RWPE2 (cell line): ENCODE results near the gene TMEM132D.

ENCODE experiments used
- ATAC-seq: fragments of 200-7000 bp; cut with Tn5 transposase; 3 replicates; pipeline ENCODE4 v1.9.1; 2021; ENCODE audit warnings: low read depth
- DNase-seq: peaks from one replicate; pipeline ENCODE4 v3.0.0-alpha.2; 2020; ENCODE audit warnings: low spot score
- H3K27ac ChIP-seq: fragments of 450-650 bp; 2 replicates; pipeline ENCODE4 v1.5.1; 2017; ENCODE audit warnings: mild to moderate bottlenecking; ENCODE audit not compliant: poor library complexity, severe bottlenecking
- H3K27me3 ChIP-seq: fragments of 250-450 bp; sonication (Bioruptor Pico); 2 replicates; pipeline ENCODE4 v1.5.1; 2021; ENCODE audit warnings: mild to moderate bottlenecking, moderate library complexity; ENCODE audit not compliant: insufficient read depth, poor library complexity, severe bottlenecking
- H3K36me3 ChIP-seq: fragments of 250-450 bp; sonication (Bioruptor Pico); 2 replicates; pipeline ENCODE4 v1.5.1; 2020; ENCODE audit warnings: low read depth, mild to moderate bottlenecking, moderate library complexity
- H3K4me1 ChIP-seq: fragments of 250-450 bp; sonication (Bioruptor Pico); 2 replicates; pipeline ENCODE4 v1.5.1; 2021; ENCODE audit warnings: mild to moderate bottlenecking, moderate library complexity; ENCODE audit not compliant: insufficient read depth, poor library complexity, severe bottlenecking
- H3K4me3 ChIP-seq: fragments of 250-450 bp; sonication (Bioruptor Pico); 2 replicates; pipeline ENCODE4 v1.5.1; 2021; ENCODE audit warnings: mild to moderate bottlenecking, moderate library complexity; ENCODE audit not compliant: severe bottlenecking
- H3K9me3 ChIP-seq: fragments of 250-450 bp; sonication (Bioruptor Pico); 2 replicates; pipeline ENCODE4 v1.5.1; 2021; ENCODE audit warnings: mild to moderate bottlenecking, moderate library complexity; ENCODE audit not compliant: severe bottlenecking
- TF ChIP-seq, protein P1 (sequence below): fragments of 450-650 bp; IDR thresholded peaks from one replicate; pipeline ENCODE4 v1.5.1; 2017; ENCODE audit warnings: mild to moderate bottlenecking, moderate library complexity; ENCODE audit not compliant: poor library complexity, severe bottlenecking

The TMEM132D gene

DNA sequence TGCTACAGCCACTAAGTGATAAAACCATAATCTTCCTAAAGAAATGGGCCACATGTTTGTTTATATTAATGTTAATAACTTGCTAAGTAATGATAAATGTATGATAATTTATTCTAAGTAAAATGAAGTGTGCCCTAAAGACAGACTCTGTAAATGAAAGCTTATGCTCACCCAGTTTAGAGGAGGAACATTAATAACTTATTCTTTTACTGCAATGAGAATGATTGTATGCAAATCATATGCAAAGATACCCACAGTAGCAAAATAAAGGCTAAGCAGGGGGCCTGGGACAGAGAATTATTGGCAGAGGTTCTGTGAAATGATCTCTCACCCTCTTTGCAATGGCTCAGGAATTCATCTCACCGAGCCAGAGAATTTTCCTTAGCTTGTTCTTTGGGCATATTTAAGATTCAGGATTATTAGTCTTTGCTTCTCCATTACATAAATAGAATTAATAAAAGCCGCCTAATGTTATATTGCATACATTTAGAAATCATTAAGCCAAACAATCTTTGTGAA is 75.9 kb downstream of the TMEM132D start:
- no peak overlapping the region for H3K4me3 ChIP-seq

DNA sequence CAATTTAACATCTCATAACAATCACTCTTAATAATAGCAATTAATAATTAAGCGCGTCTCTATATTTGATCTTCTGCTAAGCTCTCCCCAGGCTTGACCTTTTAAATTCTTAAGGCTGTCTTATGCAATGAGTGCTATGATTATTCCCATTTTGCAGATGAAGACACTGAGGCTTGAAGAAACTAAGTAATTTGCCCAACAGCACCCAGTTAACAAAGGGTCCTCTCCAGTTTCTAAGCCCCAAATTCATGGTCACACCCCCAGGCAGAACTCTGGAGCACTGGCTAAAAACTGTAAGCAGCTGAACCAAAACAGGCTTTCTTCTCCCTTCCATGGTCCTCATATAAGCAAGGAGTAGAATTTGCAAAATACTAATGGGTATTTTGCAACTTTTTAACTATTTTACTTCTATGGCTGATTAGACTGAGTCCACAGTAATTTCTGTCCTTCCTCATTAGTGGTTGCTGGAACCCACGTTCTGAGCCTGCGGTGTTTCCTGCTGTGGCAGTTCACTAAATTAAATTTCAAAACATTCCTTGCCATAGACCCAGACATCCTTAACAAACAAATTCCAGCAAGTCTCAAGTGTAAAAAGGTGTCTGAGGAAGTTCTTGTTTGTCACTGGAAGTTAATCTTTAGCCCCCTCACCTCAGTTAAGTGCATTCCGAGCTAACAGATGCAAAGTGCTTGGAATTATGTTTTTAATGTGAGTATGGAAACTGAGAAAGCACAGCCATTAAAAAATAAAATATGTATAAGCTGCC is 76.5 kb downstream of the TMEM132D start:
- no peak for ATAC-seq
- TF ChIP-seq, protein P1, sequence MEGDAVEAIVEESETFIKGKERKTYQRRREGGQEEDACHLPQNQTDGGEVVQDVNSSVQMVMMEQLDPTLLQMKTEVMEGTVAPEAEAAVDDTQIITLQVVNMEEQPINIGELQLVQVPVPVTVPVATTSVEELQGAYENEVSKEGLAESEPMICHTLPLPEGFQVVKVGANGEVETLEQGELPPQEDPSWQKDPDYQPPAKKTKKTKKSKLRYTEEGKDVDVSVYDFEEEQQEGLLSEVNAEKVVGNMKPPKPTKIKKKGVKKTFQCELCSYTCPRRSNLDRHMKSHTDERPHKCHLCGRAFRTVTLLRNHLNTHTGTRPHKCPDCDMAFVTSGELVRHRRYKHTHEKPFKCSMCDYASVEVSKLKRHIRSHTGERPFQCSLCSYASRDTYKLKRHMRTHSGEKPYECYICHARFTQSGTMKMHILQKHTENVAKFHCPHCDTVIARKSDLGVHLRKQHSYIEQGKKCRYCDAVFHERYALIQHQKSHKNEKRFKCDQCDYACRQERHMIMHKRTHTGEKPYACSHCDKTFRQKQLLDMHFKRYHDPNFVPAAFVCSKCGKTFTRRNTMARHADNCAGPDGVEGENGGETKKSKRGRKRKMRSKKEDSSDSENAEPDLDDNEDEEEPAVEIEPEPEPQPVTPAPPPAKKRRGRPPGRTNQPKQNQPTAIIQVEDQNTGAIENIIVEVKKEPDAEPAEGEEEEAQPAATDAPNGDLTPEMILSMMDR, result no peak
- no peaks in the 10 kb centered on the region for H3K4me1 ChIP-seq
- no peak overlapping the region for H3K27ac ChIP-seq
- no peaks in the 10 kb centered on the region for H3K36me3 ChIP-seq
- H3K27me3 ChIP-seq, result no peaks in the 10 kb centered on the region
- no peaks in the 10 kb centered on the region for H3K9me3 ChIP-seq
- DNase-seq, result no peak
- H3K4me3 ChIP-seq, result no peak overlapping the region

More for the DNA sequence above, 75.9 kb downstream of the TMEM132D start:
- H3K9me3 ChIP-seq, result no peaks in the 10 kb centered on the region
- no peak for DNase-seq
- TF ChIP-seq, protein P1, result no peak
- no peak overlapping the region for H3K27ac ChIP-seq
- no peaks in the 10 kb centered on the region for H3K4me1 ChIP-seq
- H3K27me3 ChIP-seq, result no peaks in the 10 kb centered on the region
- no peak for ATAC-seq
- no peaks in the 10 kb centered on the region for H3K36me3 ChIP-seq

DNA sequence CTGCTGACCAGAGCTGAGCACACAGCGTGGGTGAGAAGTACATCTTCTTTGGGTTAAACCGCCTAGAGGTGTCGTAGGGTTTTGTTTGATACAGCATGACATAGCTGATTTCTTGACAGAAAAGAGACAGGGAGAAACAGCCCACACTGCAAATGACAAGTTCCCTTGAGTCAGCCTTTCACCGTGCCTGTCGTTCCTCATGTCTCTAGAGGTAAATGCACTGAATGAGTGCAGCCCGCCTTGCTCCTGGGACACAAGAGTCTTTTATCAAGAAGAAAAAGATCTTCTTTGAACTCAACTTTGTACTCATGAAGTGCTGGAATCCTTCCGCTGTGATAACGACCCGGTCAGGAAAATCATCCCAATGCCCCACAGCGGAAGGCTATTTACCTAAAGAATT is 77.6 kb downstream of the TMEM132D start:
- ATAC-seq (no peak), DNase-seq (no peak)
- H3K27ac ChIP-seq, result no peak overlapping the region
- no peaks in the 10 kb centered on the region for H3K4me1 ChIP-seq
- H3K36me3 ChIP-seq, result no peaks in the 10 kb centered on the region
- TF ChIP-seq, protein P1, result no peak
- H3K4me3 ChIP-seq, result no peak overlapping the region
- H3K27me3 ChIP-seq, result no peaks in the 10 kb centered on the region
- no peaks in the 10 kb centered on the region for H3K9me3 ChIP-seq

DNA sequence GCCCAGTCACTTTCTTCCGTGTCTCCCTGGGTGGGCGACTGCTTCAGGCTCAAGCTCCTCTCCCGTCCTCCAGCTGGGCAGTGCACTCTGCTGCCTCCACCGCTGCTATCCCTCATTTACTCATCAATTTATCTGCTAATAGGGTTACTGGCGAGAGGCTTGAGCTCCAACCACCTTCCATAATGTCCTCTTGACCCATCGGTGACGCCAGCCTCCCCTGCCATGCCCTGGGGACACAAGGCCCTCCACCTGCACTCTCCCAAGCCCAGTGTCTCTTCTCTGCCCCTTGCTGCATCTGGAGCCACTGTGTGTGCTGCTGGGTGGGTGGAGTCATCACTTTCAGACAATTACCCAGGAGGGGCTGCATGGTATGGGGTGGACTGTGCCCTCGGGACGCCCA is 78.5 kb downstream of the TMEM132D start:
- DNase-seq (no peak), ATAC-seq (no peak)
- no peak overlapping the region for H3K4me3 ChIP-seq
- TF ChIP-seq, protein P1, result no peak
- H3K27me3 ChIP-seq, result no peaks in the 10 kb centered on the region
- H3K9me3 ChIP-seq, result no peaks in the 10 kb centered on the region
- no peak overlapping the region for H3K27ac ChIP-seq
- H3K4me1 ChIP-seq, result no peaks in the 10 kb centered on the region
- no peaks in the 10 kb centered on the region for H3K36me3 ChIP-seq

DNA sequence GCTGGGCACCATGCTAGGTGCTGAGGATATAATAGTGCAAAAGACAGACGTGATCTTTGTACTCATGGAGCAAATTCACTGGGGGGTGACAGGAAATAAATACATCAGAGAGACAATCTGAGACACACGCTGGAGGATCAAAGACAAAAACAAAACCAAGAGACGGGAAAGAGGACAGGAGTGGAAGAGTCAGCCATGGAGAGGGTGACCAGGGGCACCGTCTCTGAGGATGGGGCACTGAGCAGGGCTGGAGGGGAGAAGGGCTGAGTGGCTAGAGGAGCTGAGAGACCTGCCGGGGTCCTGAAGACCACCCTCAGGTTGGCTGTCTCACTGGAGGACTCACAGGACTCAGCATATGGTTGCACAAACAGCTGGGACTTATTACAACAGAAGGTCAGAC is 81.9 kb downstream of the TMEM132D start:
- no peaks in the 10 kb centered on the region for H3K27me3 ChIP-seq
- ATAC-seq (no peak), DNase-seq (no peak)
- H3K4me3 ChIP-seq, result no peak overlapping the region
- H3K9me3 ChIP-seq, result no peaks in the 10 kb centered on the region
- H3K36me3 ChIP-seq, result no peaks in the 10 kb centered on the region
- H3K4me1 ChIP-seq, result no peaks in the 10 kb centered on the region
- TF ChIP-seq, protein P1, result no peak
- no peak overlapping the region for H3K27ac ChIP-seq
